ENCODE results near the gene PDXP.

DNA sequence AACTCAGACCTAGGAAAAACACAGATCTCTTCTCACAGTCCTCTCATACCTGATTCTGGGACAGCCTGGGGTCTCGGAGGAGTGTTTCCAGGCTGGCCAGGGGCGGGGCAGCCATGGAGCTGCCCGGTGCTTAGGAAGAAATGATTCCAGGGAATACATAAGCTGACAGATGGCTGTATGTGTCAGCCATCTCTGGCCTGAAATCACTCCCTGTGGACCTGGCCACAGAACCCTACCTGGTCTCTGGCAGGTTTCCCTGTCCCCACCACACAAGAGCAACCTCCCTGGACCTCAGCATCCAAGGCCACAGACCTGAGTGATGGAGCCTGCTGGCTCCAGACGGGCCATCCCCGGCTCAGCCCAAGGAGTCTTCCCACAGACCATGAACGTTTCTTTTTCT is 39.8 kb upstream of the PDXP start:
- TF ChIP-seq, protein P1, sequence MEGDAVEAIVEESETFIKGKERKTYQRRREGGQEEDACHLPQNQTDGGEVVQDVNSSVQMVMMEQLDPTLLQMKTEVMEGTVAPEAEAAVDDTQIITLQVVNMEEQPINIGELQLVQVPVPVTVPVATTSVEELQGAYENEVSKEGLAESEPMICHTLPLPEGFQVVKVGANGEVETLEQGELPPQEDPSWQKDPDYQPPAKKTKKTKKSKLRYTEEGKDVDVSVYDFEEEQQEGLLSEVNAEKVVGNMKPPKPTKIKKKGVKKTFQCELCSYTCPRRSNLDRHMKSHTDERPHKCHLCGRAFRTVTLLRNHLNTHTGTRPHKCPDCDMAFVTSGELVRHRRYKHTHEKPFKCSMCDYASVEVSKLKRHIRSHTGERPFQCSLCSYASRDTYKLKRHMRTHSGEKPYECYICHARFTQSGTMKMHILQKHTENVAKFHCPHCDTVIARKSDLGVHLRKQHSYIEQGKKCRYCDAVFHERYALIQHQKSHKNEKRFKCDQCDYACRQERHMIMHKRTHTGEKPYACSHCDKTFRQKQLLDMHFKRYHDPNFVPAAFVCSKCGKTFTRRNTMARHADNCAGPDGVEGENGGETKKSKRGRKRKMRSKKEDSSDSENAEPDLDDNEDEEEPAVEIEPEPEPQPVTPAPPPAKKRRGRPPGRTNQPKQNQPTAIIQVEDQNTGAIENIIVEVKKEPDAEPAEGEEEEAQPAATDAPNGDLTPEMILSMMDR (IDR thresholded peaks at IDR 0.05): no peak
- no peak for TF ChIP-seq POLR2A (IDR thresholded peaks at IDR 0.05)
